ENCODE measurements around the gene SRPK3.

The SRPK3 gene

GRCh38 chrX:153750127-153750774 lies 30.6 kb upstream of the SRPK3 start:
- no peak overlapping the region for H3K4me3 ChIP-seq (ENCODE audit: low read depth, low read length)
- TF ChIP-seq CTCF (IDR thresholded peaks at IDR 0.05; ENCODE audit: low read depth, low read length) (no peak), MAX (IDR thresholded peaks at IDR 0.05; ENCODE audit: low read depth, low read length) (no peak), POLR2A (IDR thresholded peaks at IDR 0.05; ENCODE audit: extremely low read depth, insufficient read length) (no peak), MYC (IDR thresholded peaks at IDR 0.05; ENCODE audit: low read depth, low read length) (no peak)
- DNase-seq (ENCODE audit: low read depth) = no peak

GRCh38 chrX:153755136-153755535 lies 25.7 kb upstream of the SRPK3 start:
- DNase-seq (ENCODE audit: low read depth) = no peak
- TF ChIP-seq CTCF (IDR thresholded peaks at IDR 0.05; ENCODE audit: low read depth, low read length) = no peak
- no peak for TF ChIP-seq POLR2A (IDR thresholded peaks at IDR 0.05; ENCODE audit: extremely low read depth, insufficient read length)

GRCh38 chrX:153761863-153762262 lies 19.0 kb upstream of the SRPK3 start:
- TF ChIP-seq POLR2A (IDR thresholded peaks at IDR 0.05; ENCODE audit: extremely low read depth, insufficient read length) (no peak), MAX (IDR thresholded peaks at IDR 0.05; ENCODE audit: low read depth, low read length) (no peak), MYC (IDR thresholded peaks at IDR 0.05; ENCODE audit: low read depth, low read length) (no peak), CTCF (IDR thresholded peaks at IDR 0.05; ENCODE audit: low read depth, low read length) (no peak)
- DNase-seq (ENCODE audit: low read depth) = no peak

More at GRCh38 chrX:153755136-153755535, 25.7 kb upstream of the SRPK3 start:
- no peak overlapping the region for H3K4me3 ChIP-seq (ENCODE audit: low read depth, low read length)

GRCh38 chrX:153762626-153763173 lies 18.1 kb upstream of the SRPK3 start:
- DNase-seq (ENCODE audit: low read depth) = no peak
- H3K4me3 ChIP-seq (ENCODE audit: low read depth, low read length) = no peak overlapping the region
- no peak for TF ChIP-seq POLR2A (IDR thresholded peaks at IDR 0.05; ENCODE audit: extremely low read depth, insufficient read length)
- no peak for TF ChIP-seq CTCF (IDR thresholded peaks at IDR 0.05; ENCODE audit: low read depth, low read length)
- TF ChIP-seq MYC (IDR thresholded peaks at IDR 0.05; ENCODE audit: low read depth, low read length) = no peak
- no peak for TF ChIP-seq MAX (IDR thresholded peaks at IDR 0.05; ENCODE audit: low read depth, low read length)

More at GRCh38 chrX:153761863-153762262, 19.0 kb upstream of the SRPK3 start:
- H3K4me3 ChIP-seq (ENCODE audit: low read depth, low read length) = no peak overlapping the region

GRCh38 chrX:153763298-153763932 lies 17.4 kb upstream of the SRPK3 start:
- no peak for DNase-seq (ENCODE audit: low read depth)
- no peak overlapping the region for H3K4me3 ChIP-seq (ENCODE audit: low read depth, low read length)
- TF ChIP-seq MAX (IDR thresholded peaks at IDR 0.05; ENCODE audit: low read depth, low read length) = no peak
- no peak for TF ChIP-seq CTCF (IDR thresholded peaks at IDR 0.05; ENCODE audit: low read depth, low read length)
- TF ChIP-seq MYC (IDR thresholded peaks at IDR 0.05; ENCODE audit: low read depth, low read length) = no peak
- TF ChIP-seq POLR2A (IDR thresholded peaks at IDR 0.05; ENCODE audit: extremely low read depth, insufficient read length) = no peak
